ENCODE results near the gene LRBA.

- TF ChIP-seq POLR2AphosphoS5 (IDR thresholded peaks at IDR 0.05) (no peak), POLR2A (IDR thresholded peaks at IDR 0.05) (no peak)
- TF ChIP-seq, protein P1, sequence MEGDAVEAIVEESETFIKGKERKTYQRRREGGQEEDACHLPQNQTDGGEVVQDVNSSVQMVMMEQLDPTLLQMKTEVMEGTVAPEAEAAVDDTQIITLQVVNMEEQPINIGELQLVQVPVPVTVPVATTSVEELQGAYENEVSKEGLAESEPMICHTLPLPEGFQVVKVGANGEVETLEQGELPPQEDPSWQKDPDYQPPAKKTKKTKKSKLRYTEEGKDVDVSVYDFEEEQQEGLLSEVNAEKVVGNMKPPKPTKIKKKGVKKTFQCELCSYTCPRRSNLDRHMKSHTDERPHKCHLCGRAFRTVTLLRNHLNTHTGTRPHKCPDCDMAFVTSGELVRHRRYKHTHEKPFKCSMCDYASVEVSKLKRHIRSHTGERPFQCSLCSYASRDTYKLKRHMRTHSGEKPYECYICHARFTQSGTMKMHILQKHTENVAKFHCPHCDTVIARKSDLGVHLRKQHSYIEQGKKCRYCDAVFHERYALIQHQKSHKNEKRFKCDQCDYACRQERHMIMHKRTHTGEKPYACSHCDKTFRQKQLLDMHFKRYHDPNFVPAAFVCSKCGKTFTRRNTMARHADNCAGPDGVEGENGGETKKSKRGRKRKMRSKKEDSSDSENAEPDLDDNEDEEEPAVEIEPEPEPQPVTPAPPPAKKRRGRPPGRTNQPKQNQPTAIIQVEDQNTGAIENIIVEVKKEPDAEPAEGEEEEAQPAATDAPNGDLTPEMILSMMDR (IDR thresholded peaks at IDR 0.05): no peak
Measured at GRCh38 chr4:150814873-150815272, 200.2 kb downstream of the LRBA start.

All from breast epithelium (tissue), 3 donors.